GM12878 (cell line): Measurements from ENCODE around the gene CXCL9. TPM values are rescaled to one million over a fixed set of nuclear protein-coding genes. Genes with fewer than 3 reads are reported as not detected.
"Not testable (repeated sequence)": the region's sequence is repeated elsewhere in the genome, so short reads cannot be mapped to it uniquely, and the experiment has no call there.

ENCODE experiments used
- ATAC-seq: fragments of 200-7000 bp; cut with Tn5 transposase; 3 replicates; pipeline ENCODE4 v1.9.1; 2020; ENCODE audit warnings: mild to moderate bottlenecking, moderate library complexity
- BruUV-seq: library from RNA; stranded (reverse); fragments of 400-500 nt; replicated peaks from 2 replicates; lab custom pipeline; 2021; lab: Mats Ljungman, UMichigan
- CTCF ChIA-PET: fragments of 300-600 bp; sonication (Branson Sonifier 250); formaldehyde crosslinking; extraction: SDS; loops from one replicate; lab custom pipeline; 2021; ENCODE audit warnings: inconsistent platforms; lab: Yijun Ruan, JAX
- POLR2A ChIA-PET: fragments of 350-600 bp; formaldehyde crosslinking; extraction: SDS; loops from one replicate; lab custom pipeline; 2021; ENCODE audit warnings: inconsistent platforms; lab: Charles Lee
- RAD21 ChIA-PET: fragments of 300-600 bp; sonication (Branson Sonifier 250); formaldehyde crosslinking; loops from one replicate; lab custom pipeline; 2023; ENCODE audit warnings: antibody characterized with exemption; ENCODE audit not compliant: unreplicated experiment; lab: Charles Lee
- SMC1A ChIA-PET: fragments of 300-600 bp; sonication (Branson Sonifier 250); formaldehyde crosslinking; loops from one replicate; lab custom pipeline; 2023; ENCODE audit not compliant: unreplicated experiment, uncharacterized antibody; lab: Charles Lee
- DNase-seq: peaks from one replicate; pipeline ENCODE4 v3.0.0-alpha.2; 2011; ENCODE audit warnings: low read depth, low spot score
- FAIRE-seq: peaks from 3 replicates; lab custom pipeline; 2011; peaks lifted over from hg19 to GRCh38; lab: Jason Lieb, UNC
- H2AFZ ChIP-seq: 2 replicates; pipeline ENCODE4 v1.6.0; 2011; ENCODE audit warnings: low read depth, low read length, control low read depth; ENCODE audit not compliant: control insufficient read depth
- H3K27ac ChIP-seq: 2 replicates; pipeline ENCODE4 v1.5.1; 2011; ENCODE audit warnings: control low read depth; ENCODE audit not compliant: control insufficient read depth, insufficient read depth
- H3K27me3 ChIP-seq, 2 experiments: replicated peaks in 1 of 2; 2 replicates each; pipeline versions ENCODE4 v1.6.0 to v1.6.1; 2011; ENCODE audit warnings: low read length in 1 of 2; ENCODE audit not compliant: control insufficient read depth in 2 of 2, insufficient read depth in 2 of 2
- H3K36me3 ChIP-seq, 2 experiments: 2 replicates each; pipeline ENCODE4 v1.5.1; 2011; ENCODE audit warnings: low read length in 1 of 2; ENCODE audit not compliant: control insufficient read depth in 2 of 2, insufficient read depth in 2 of 2
- H3K4me1 ChIP-seq: 2 replicates; pipeline ENCODE4 v1.6.1; 2011; ENCODE audit warnings: mild to moderate bottlenecking, low read length, moderate library complexity, mixed read lengths; ENCODE audit not compliant: control insufficient read depth, insufficient read depth
- H3K4me2 ChIP-seq: 2 replicates; pipeline ENCODE4 v1.6.0; 2011; ENCODE audit warnings: control low read depth; ENCODE audit not compliant: control insufficient read depth, insufficient read depth
- H3K4me3 ChIP-seq: fragments of 200-600 bp; sonication (generic); 2 replicates; pipeline ENCODE4 v1.5.1; 2016
- H3K79me2 ChIP-seq: 2 replicates; pipeline ENCODE4 v1.6.0; 2011; ENCODE audit warnings: low read length; ENCODE audit not compliant: control insufficient read depth, insufficient read depth
- H3K9ac ChIP-seq: 2 replicates; pipeline ENCODE4 v1.8.0; 2011; ENCODE audit warnings: low read length, control low read depth, mixed read lengths; ENCODE audit not compliant: control insufficient read depth, insufficient read depth
- H3K9me3 ChIP-seq: replicated peaks from 3 replicates; pipeline ENCODE4 v1.5.1; 2011; ENCODE audit warnings: mild to moderate bottlenecking, low read length; ENCODE audit not compliant: control insufficient read depth, insufficient read depth
- H4K20me1 ChIP-seq: 2 replicates; pipeline ENCODE4 v1.6.0; 2011; ENCODE audit not compliant: control insufficient read depth, insufficient read depth
- CUX1 ChIP-seq: IDR thresholded peaks from 2 replicates; pipeline ENCODE4 v1.6.1; 2012; ENCODE audit warnings: improper control_type of control experiment, low read depth, low read length; ENCODE audit not compliant: insufficient replicate concordance
- FOXM1 ChIP-seq: IDR thresholded peaks from 2 replicates; pipeline ENCODE4 v1.6.1; 2012; ENCODE audit warnings: low read depth, mild to moderate bottlenecking, inconsistent platforms, low read length, moderate library complexity
- LARP7 ChIP-seq: fragments of 450-650 bp; IDR thresholded peaks from 2 replicates; pipeline ENCODE4 v1.6.1; 2017; ENCODE audit warnings: mild to moderate bottlenecking
- MYC ChIP-seq: IDR thresholded peaks from 2 replicates; pipeline ENCODE4 v1.6.1; 2011; ENCODE audit warnings: mild to moderate bottlenecking, low read length, moderate library complexity, inconsistent platforms; ENCODE audit not compliant: insufficient read depth, insufficient replicate concordance, insufficient read length, severe bottlenecking
- NR2C1 ChIP-seq: fragments of 450-650 bp; IDR thresholded peaks from 2 replicates; pipeline ENCODE4 v1.6.1; 2017; ENCODE audit warnings: antibody characterized with exemption, mild to moderate bottlenecking, moderate library complexity
- SIX5 ChIP-seq: IDR thresholded peaks from 2 replicates; pipeline ENCODE4 v1.6.1; 2011; ENCODE audit warnings: mild to moderate bottlenecking, low read depth, low read length, moderate library complexity; ENCODE audit not compliant: severe bottlenecking
- WGBS: methylation state at CpG from one replicate; pipeline ENCODE4 v1.1.6; 2016; ENCODE audit warnings: low lambda C conversion rate; ENCODE audit not compliant: insufficient replicate concordance, insufficient coverage; ENCODE audit errors: missing lambda C conversion rate; 5-methylcytosine and 5-hydroxymethylcytosine counted together
- in situ Hi-C: fragments of 300-500 bp; cut with MboI; formaldehyde crosslinking; loops from 9 replicates; pipeline ENCODE4 v1.14.3; 2018; ENCODE audit warnings: mixed read lengths
- intact Hi-C: fragments of 100-400 bp; cut with micrococcal nuclease; formaldehyde crosslinking; loops from one replicate; pipeline ENCODE4 v1.14.2; 2022; ENCODE audit not compliant: unreplicated experiment
- polyA plus RNA-seq, 11 experiments: library from polyadenylated mRNA; depleted of rRNA in 4 of 11; unstranded in 6 of 11; stranded (reverse) in 5 of 11; fragments of >200 nt; fragmentation: Nextera tagmentation in 4 of 11; fragmentation: Illumina TruSeq in 1 of 11; extraction: Ambion mirVana in 4 of 11; extraction: Trizol in 1 of 11; gene quantifications; 1 replicate in 1 of 11; 2 replicates in 10 of 11; pipeline versions ENCODE4 v1.2.1 to v1.2.3, GENCODE V29; 2011 to 2016; ENCODE audit warnings: inconsistent platforms in 2 of 11, missing spikeins in 2 of 11, low read depth in 1 of 11
- total RNA-seq, 4 experiments: library from RNA; depleted of rRNA in 3 of 4; stranded (reverse); fragments of >200 nt in 3 of 4; fragmentation: Illumina TruSeq in 1 of 4; extraction: Trizol in 1 of 4; gene quantifications; 2 replicates each; pipeline versions ENCODE4 v1.2.1 to v1.2.3, GENCODE V29; 2013 to 2021

The CXCL9 gene
- total and polyA plus RNA-seq, 10 of the 15 experiments (the other 5 are each of a cell fraction or from before 2014, with no cell fraction given): 0.03 to 0.46 (median 0.22) TPM; not detected in 1

GRCh38 chr4:76000279-76000678 is 7.0 kb downstream of the CXCL9 start:
- in situ Hi-C loops (no loop called here), intact Hi-C loops (no loop called here)
- H3K27me3 ChIP-seq: peaks cover 5 to 6% of the 10 kb centered on the region in 2 experiments; a peak in 2 of 4 replicates
- SMC1A ChIA-PET: interaction anchor here (1.1 to 2.7 kb wide), 2 partner anchors 24 to 66 kb away, joined by 3 to 10 read pairs; no protein-coding TSS in a partner anchor
- no peak overlapping the region for H3K27ac ChIP-seq
- H3K9ac ChIP-seq: no peak overlapping the region
- POLR2A ChIA-PET: no interaction called here
- H3K4me1 ChIP-seq: no peaks in the 10 kb centered on the region
- no peak overlapping the region for H2AFZ ChIP-seq
- BruUV-seq: no TSS peak
- ATAC-seq (no peak), DNase-seq (no peak), FAIRE-seq (no peak)
- RAD21 ChIA-PET: interaction anchor here (1.3 to 1.8 kb wide), 3 partner anchors 58 to 67 kb away, joined by 4 to 6 read pairs (median 5); no protein-coding TSS in a partner anchor
- H3K4me3 ChIP-seq: no peak overlapping the region
- H3K36me3 ChIP-seq: no peaks in the 10 kb centered on the region
- no peaks in the 10 kb centered on the region for H3K9me3 ChIP-seq
- no peak for TF ChIP-seq NR2C1
- no peak for TF ChIP-seq CUX1
- TF ChIP-seq MYC: no peak
- TF ChIP-seq LARP7: no peak
- TF ChIP-seq FOXM1: no peak
- no peak for TF ChIP-seq SIX5
- WGBS: 7% methylated on average over 1 of the region's 1 CpG
- no peak overlapping the region for H3K4me2 ChIP-seq
- H3K79me2 ChIP-seq: no peaks in the 10 kb centered on the region
- no peaks in the 10 kb centered on the region for H4K20me1 ChIP-seq
- CTCF ChIA-PET: interaction anchor here (1.0 to 1.9 kb wide), 7 partner anchors 26 to 85 kb away, joined by 3 to 10 read pairs (median 5); no protein-coding TSS in a partner anchor

- RAD21 ChIA-PET: interaction anchor here (1.3 to 1.8 kb wide), 2 partner anchors 64 to 69 kb away, joined by 4 to 6 read pairs; no protein-coding TSS in a partner anchor
- WGBS: 100% methylated on average over 2 of the region's 2 CpGs
- SMC1A ChIA-PET: interaction anchor here (2.1 to 6.8 kb wide), 2 partner anchors 63 to 89 kb away, joined by 5 to 95 read pairs; no protein-coding TSS in a partner anchor
- CTCF ChIA-PET: interaction anchor here (1.2 to 4.6 kb wide), 5 partner anchors 38 to 112 kb away, joined by 3 to 95 read pairs (median 10); no protein-coding TSS in a partner anchor
- intact Hi-C loops, DNase-seq, H4K20me1 ChIP-seq, ATAC-seq, BruUV-seq, H3K4me2 ChIP-seq, H3K27me3 ChIP-seq, H3K4me1 ChIP-seq, H3K9me3 ChIP-seq, H3K4me3 ChIP-seq, H2AFZ ChIP-seq, H3K79me2 ChIP-seq, FAIRE-seq, H3K27ac ChIP-seq, H3K36me3 ChIP-seq, POLR2A ChIA-PET, H3K9ac ChIP-seq: not testable (repeated sequence)
- in situ Hi-C loops: loop anchor here (5.0 kb wide), 1 partner anchor 69 kb away; no protein-coding TSS in a partner anchor
Observed at GRCh38 chr4:75998525-75999147, 8.7 kb downstream of the CXCL9 start.
